Suppressor macrophage treated with lipopolysaccharide for 4 hours (primary cell): Measurements from ENCODE around the gene STK10.

ENCODE experiments used
- DNase-seq: peaks from one replicate; pipeline ENCODE4 v3.0.0-alpha.2; 2020

The STK10 gene

GRCh38 chr5:172141949-172142319 is 46.1 kb downstream of the STK10 start:
- DNase-seq, result no peak

- DNase-seq, result no peak
Observed at GRCh38 chr5:172140866-172141265, 47.2 kb downstream of the STK10 start.

- no peak for DNase-seq
Observed at GRCh38 chr5:172140120-172140519, 47.9 kb downstream of the STK10 start.

GRCh38 chr5:172137046-172137445 is 51.0 kb downstream of the STK10 start:
- DNase-seq, result no peak

- peak; percentile 99 for DNase-seq
Observed at GRCh38 chr5:172133359-172134029, 54.5 kb downstream of the STK10 start.

GRCh38 chr5:172131690-172132089 is 56.3 kb downstream of the STK10 start:
- no peak for DNase-seq

- peak; percentile 74 for DNase-seq
Observed at GRCh38 chr5:172129256-172129910, 58.6 kb downstream of the STK10 start.

GRCh38 chr5:172127581-172127980 is 60.4 kb downstream of the STK10 start:
- no peak for DNase-seq

GRCh38 chr5:172123269-172123692 is 64.7 kb downstream of the STK10 start:
- DNase-seq, result no peak

GRCh38 chr5:172119921-172120688 is 67.9 kb downstream of the STK10 start:
- no peak for DNase-seq

- DNase-seq, result no peak
Observed at GRCh38 chr5:172118891-172119290, 69.1 kb downstream of the STK10 start.

DNA sequence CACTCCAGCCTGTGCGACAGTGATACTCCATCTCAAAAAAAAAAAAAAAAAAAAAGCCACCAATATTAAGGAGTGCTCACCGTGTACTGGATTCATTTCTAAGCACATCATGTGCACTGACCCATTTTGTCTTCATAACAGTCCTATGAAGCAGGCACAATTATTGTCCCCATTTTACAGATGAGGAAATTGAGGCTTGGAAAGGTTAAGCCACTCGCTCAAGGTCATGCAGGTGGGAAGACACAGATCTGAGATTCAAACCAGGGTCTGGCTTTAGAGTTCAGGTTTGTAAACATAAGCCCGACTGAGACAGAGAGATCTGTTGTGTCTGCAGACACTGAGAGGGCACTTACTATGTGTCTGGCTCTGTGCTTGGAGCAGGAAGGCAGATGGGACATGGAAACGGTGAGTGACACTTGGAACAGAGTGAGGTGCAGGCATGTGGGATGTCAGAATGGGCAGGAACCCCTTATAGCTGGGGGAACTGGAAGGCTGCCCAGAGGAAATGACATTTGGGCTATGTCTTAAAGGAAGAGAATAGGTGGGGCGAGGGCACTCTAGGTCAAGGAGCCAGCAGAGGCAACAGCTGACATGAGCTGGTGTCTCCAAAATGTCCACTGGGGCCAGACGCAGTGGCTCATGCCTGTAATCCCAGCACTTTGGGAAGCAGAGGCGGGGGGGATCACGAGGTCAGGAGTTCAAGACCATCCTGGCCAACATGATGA is 69.9 kb downstream of the STK10 start:
- DNase-seq, result peak; percentile 26

DNA sequence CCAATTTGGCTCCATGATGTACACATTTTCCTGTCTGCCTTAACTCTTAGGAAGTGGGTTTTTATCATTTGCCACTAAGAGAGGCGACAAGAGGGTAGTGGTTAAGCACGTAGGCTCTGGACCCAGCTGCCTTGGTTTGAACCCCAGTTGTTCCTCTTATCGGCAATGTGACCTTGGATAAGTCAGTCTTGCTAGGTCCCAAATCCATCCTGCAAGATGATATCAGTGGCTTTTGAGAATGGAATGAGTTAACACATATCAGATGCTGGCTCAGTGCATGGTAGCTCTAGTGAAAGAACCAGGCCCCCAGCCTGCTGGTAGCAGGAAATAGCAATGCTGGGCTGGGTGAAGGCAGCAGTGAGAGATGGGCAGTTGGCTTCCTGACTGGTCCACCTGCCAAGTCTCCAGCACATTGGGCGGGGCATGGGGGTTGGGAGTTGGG is 72.5 kb downstream of the STK10 start:
- DNase-seq, result peak; percentile 25

DNA sequence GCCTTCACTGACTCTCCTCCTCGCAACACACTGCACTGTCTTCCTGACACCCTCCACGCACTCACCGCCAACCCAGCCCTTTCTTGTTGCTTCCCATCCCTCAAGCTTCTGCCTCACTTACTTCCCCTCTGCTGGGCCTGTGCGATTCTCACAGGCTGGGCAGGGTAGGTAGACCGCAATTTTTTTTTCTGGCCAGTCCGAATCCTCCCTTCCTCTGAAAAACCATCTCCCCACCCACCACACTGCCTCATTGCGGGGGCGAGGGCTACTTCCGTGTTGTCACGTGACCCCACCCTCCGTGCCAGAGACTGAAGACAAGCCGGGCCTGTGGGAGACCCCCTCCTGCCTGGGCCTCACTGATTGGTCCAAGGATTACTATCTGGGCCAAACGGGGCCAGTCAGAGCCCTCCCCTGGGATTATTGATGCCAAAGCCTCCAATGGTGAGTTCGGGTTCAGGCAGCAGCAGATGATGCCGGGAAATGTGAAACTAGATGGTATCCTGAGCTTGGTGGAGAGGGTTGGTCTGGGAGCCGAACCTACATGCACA is 73.1 kb downstream of the STK10 start:
- DNase-seq, result peak; percentile 97

- no peak for DNase-seq
Observed at GRCh38 chr5:172113036-172113435, 75.0 kb downstream of the STK10 start.

DNA sequence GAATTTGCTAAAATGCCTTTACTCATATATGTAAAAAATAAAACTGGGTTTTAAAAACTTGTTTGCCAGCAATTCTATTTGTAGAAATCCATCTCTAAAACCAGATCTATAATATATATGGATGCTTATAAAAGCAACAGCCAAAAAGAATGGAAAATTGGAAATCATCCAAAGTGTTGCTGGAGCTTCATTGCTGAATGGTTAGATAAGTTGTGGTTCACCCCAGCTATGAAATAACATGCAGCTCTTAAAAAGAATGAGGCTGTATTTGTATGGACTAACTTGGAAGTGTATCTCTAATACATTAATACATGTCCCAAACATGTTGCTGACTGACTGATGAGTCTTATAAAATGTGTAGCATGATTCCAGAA is 76.2 kb downstream of the STK10 start:
- no peak for DNase-seq

DNA sequence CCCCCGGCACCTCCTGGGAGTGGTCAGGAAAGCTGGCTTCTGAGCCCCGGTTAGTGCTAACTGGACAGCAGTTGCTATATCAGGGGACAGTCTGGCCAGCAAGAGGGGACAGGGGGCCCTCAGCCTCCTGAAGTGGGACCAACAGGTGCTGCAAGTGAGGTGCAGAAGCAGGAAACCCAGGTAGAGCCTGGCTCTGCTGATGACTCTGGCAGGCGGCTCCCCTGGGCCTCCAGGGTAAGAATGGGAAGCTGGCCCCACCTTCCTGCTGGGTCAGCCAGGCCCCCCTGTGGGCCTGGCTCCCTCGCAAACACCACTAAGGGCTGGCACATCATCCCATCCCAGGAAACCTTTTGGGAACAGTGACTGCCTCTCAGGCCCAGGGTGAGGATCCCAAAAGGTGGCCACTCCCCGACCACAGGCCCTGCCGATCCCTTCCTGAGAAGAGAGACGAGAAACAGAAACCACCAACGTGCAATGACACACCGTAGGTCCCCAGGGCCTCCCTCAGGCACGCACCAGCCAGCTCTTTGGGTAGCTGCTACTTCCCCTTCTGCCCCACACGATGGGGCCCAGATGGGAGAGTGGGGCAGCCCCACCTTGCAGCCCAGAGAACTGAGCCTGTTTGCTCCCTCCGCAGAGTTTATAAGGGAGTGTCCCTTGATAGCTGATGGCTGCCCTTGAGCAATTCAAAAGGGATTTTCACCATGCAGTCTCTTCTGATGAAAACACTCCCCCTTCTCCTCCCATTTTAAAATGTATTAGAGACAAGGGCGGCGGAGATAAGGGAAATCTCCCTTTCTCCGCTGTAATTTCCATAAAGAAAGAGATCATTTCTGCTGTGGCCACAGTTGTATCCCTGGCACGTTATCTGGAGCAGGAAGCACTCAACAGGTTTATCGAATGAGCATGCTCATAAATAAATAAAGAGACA is 76.8 kb downstream of the STK10 start:
- peak; percentile 96 for DNase-seq

DNA sequence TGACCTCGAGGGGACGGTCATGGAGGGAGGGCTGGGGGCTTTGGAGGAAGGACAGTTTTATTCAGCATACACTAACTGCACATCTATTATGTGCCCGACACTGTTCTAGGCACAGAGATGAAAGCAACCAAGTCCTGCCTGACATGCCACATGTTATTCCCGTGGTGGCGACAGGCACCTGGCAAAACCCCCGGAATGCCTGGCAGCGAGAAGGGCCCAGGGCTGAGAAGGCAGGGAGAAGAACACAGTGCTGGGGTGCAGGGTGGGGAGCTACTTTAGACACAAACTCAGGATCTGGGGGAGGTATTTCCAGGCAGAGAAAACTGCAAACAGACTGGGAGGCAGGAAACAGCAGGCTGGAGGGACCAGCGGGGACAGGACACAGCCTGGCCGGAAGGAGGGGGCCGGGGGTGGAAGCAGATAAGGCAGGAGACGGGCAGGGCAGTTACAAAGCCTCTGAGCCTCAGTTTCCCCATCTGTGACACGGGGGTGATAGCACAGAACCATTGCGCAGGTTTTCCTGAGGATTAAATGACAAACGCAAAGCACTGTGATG is 77.7 kb downstream of the STK10 start:
- no peak for DNase-seq

GRCh38 chr5:172109749-172110148 is 78.3 kb downstream of the STK10 start:
- no peak for DNase-seq

DNA sequence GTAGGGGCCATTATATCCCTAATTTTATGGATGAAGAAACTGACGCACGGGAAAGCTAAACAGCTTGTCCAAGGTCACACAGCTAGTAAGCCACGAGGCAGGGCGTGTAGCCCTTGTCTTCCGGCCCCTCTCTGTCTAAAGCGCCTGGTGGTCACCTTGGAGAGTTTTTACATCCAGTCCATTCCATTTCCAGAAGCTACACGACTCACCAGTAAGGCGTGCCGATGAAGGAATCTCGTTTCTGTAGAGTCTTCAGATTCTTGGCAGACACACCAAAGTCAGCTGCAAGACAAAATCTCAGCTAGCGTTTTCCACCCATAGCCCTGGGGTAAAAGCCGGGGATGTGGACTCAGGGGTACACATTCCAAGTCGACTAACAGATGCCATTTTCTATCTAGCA is 80.5 kb downstream of the STK10 start:
- no peak for DNase-seq
